ENCODE data around the gene LCK.

LCK gene

GRCh38 chr1:32335535-32335789 is 84.4 kb downstream of the LCK start:
- no peaks in the 10 kb centered on the region for H3K27me3 Mint-ChIP-seq
- no peak overlapping the region for H3K27ac Mint-ChIP-seq
- peak overlapping the region; percentile 83 for H3K4me3 Mint-ChIP-seq
- DNase-seq = no peak
- H3K9me3 Mint-ChIP-seq = no peaks in the 10 kb centered on the region
- H3K4me1 Mint-ChIP-seq (ENCODE audit: low read depth) = peaks cover 50% of the 10 kb centered on the region
- H3K36me3 Mint-ChIP-seq (ENCODE audit: low read depth) = peaks cover 43% of the 10 kb centered on the region

All from activated T-cell treated with anti-CD3 and anti-CD28 coated beads, Interleukin-2, amount 50 U/mL, for 24 hours (primary cell).